Stomach smooth muscle (tissue), 2 donors: ENCODE results near the gene SEPTIN2.
"Not testable (repeated sequence)": the region's sequence is repeated elsewhere in the genome, so short reads cannot be mapped to it uniquely, and the experiment has no call there.

Experiments
- H3K27ac ChIP-seq: one replicate; pipeline ENCODE4 v1.7.0; 2013; ENCODE audit warnings: mild to moderate bottlenecking, low read length, inconsistent platforms
- H3K27me3 ChIP-seq, 2 donors: one replicate each; pipeline ENCODE4 v1.7.0; 2013; ENCODE audit warnings: low read length in 2 of 2; ENCODE audit not compliant: insufficient read depth in 2 of 2, control insufficient read depth in 1 of 2
- H3K36me3 ChIP-seq, 2 donors: one replicate each; pipeline ENCODE4 v1.7.0; 2013; ENCODE audit warnings: low read length in 2 of 2; ENCODE audit not compliant: control insufficient read depth in 2 of 2, insufficient read depth in 2 of 2
- H3K4me1 ChIP-seq: one replicate; pipeline ENCODE4 v1.7.0; 2013; ENCODE audit warnings: low read length; ENCODE audit not compliant: control insufficient read depth, insufficient read depth
- H3K4me3 ChIP-seq, 2 donors: one replicate each; pipeline ENCODE4 v1.7.0; 2013; ENCODE audit warnings: low read length in 2 of 2
- H3K9ac ChIP-seq, 2 donors: one replicate each; pipeline ENCODE4 v1.7.0; 2013; ENCODE audit warnings: low read length in 2 of 2, mild to moderate bottlenecking in 1 of 2
- H3K9me3 ChIP-seq, 2 donors: one replicate each; pipeline ENCODE4 v1.7.0; 2013; ENCODE audit warnings: low read length in 2 of 2; ENCODE audit not compliant: control insufficient read depth in 2 of 2
- donor health status: healthy.
- donor health status: Pancreatic carcinoma.

The SEPTIN2 gene

GRCh38 chr2:241386519-241386918 lies 70.8 kb downstream of the SEPTIN2 start:
- Histone ChIP-seq H3K4me1 (peaks cover 2% of the 10 kb centered on the region), H3K4me3 (no peak overlapping the region), H3K9me3 (no peaks in the 10 kb centered on the region), H3K27ac (no peak overlapping the region), H3K36me3 (peaks cover 0 to 5% of the 10 kb centered on the region in 2 donors), H3K9ac (no peak overlapping the region), H3K27me3 (no peaks in the 10 kb centered on the region)

- H3K4me1 ChIP-seq, result no peaks in the 10 kb centered on the region
- no peaks in the 10 kb centered on the region for H3K9me3 ChIP-seq
- H3K4me3 ChIP-seq, result no peak overlapping the region
- H3K36me3 ChIP-seq, result peaks cover 0 to 1% of the 10 kb centered on the region in 2 donors
- no peak overlapping the region for H3K27ac ChIP-seq
- no peaks in the 10 kb centered on the region for H3K27me3 ChIP-seq
- no peak overlapping the region for H3K9ac ChIP-seq
Observed at GRCh38 chr2:241389697-241390096, 74.0 kb downstream of the SEPTIN2 start.

DNA sequence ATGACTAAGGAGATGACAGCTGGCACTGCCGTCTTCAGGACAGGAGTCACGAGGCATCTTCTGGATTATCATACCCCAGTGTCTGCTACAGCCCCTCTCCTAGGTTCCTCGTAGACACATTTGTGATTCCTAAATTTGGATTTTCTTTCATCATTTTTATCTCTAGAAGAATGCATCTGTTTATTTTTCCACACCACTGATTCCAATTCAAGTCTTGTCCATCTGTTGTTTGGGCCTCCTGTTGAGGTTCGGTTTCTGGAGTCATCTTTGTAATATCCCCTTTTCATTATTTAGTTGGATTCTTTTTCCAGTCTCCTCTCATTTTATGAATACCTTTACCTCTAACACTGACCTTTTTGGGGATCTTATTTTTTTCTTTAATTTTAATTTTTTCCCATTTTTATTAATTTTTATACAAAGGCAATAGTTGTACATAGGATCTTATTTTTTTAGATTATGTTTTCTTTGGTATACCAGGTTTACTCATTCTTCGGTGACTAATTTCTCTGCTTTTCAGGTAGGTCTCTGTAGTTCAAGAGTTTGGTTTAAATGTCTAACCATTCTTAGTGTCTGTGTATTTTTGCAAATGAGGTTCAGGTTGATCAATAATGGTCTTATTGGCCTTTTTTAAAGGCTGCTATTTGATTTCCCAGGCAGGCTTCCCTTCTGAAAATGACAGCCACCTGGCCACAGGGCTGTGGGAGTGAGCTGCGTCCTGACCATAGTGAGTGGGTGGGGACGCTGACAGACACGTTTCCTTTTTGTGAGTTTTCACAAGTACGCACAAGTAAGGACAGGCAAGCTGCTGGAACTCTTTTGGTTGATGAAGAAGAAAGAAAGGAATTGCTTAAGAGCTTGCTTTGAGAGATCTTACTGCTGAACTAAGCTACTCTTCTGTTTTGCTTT lies 74.8 kb downstream of the SEPTIN2 start:
- H3K27ac ChIP-seq, result no peak overlapping the region
- no peaks in the 10 kb centered on the region for H3K4me1 ChIP-seq
- H3K36me3 ChIP-seq, result peaks cover 0 to 5% of the 10 kb centered on the region in 2 donors
- no peak overlapping the region for H3K4me3 ChIP-seq
- no peaks in the 10 kb centered on the region for H3K27me3 ChIP-seq
- no peaks in the 10 kb centered on the region for H3K9me3 ChIP-seq
- H3K9ac ChIP-seq, result no peak overlapping the region

DNA sequence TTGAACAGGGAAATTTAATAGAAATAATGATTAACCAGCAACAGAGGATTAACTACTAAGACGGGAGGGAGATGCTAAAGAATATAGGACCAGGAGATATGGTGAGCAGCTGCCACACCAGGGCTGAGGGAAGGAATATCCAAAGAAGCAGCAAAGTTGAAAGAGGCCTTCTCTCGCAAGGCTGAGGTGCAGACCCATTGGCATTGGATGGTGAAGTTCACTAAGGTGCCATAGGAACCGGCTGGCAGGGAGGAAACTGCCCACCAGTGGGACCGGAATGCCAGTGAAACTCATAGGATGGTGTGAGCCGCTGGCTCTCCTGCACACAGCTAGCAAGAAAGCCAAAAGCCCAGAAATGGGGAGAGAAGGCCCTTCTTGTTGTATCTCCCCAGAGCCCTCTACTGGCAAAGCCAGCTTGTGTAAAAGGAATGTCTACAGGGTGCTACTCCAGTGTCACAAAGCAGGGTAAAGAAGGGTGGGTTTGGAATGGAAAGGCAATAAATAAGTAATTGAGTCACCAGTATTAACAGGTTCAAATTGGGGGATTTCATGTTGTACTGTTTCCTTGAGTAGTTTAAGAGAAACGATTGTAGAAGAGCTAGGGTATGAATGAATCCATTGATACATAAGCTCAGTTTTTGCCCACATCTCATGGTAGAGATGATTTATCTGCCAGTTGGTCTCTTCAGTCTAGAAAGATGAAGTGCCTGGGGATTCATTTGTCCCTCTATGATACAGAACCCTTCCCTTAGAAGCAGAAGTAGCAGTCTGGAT lies 76.4 kb downstream of the SEPTIN2 start:
- Histone ChIP-seq H3K4me1 (no peaks in the 10 kb centered on the region), H3K36me3 (peaks cover 0 to 5% of the 10 kb centered on the region in 2 donors), H3K27ac (no peak overlapping the region), H3K9ac (no peak overlapping the region), H3K4me3 (no peak overlapping the region), H3K9me3 (no peaks in the 10 kb centered on the region), H3K27me3 (no peaks in the 10 kb centered on the region)

- H3K9ac ChIP-seq, H3K27ac ChIP-seq, H3K36me3 ChIP-seq, H3K9me3 ChIP-seq, H3K27me3 ChIP-seq, H3K4me1 ChIP-seq, H3K4me3 ChIP-seq: not testable (repeated sequence)
Observed at GRCh38 chr2:241392753-241393152, 77.0 kb downstream of the SEPTIN2 start.

- Histone ChIP-seq H3K4me1 (no peaks in the 10 kb centered on the region), H3K9ac (no peak overlapping the region), H3K36me3 (peaks cover 0 to 5% of the 10 kb centered on the region in 2 donors), H3K4me3 (no peak overlapping the region), H3K9me3 (no peaks in the 10 kb centered on the region), H3K27me3 (no peaks in the 10 kb centered on the region), H3K27ac (no peak overlapping the region)
Observed at GRCh38 chr2:241393524-241394196, 77.9 kb downstream of the SEPTIN2 start.

- H3K9ac ChIP-seq, H3K27me3 ChIP-seq, H3K27ac ChIP-seq, H3K9me3 ChIP-seq, H3K4me3 ChIP-seq, H3K4me1 ChIP-seq, H3K36me3 ChIP-seq: not testable (repeated sequence)
Observed at GRCh38 chr2:241396809-241397208, 81.1 kb downstream of the SEPTIN2 start.

DNA sequence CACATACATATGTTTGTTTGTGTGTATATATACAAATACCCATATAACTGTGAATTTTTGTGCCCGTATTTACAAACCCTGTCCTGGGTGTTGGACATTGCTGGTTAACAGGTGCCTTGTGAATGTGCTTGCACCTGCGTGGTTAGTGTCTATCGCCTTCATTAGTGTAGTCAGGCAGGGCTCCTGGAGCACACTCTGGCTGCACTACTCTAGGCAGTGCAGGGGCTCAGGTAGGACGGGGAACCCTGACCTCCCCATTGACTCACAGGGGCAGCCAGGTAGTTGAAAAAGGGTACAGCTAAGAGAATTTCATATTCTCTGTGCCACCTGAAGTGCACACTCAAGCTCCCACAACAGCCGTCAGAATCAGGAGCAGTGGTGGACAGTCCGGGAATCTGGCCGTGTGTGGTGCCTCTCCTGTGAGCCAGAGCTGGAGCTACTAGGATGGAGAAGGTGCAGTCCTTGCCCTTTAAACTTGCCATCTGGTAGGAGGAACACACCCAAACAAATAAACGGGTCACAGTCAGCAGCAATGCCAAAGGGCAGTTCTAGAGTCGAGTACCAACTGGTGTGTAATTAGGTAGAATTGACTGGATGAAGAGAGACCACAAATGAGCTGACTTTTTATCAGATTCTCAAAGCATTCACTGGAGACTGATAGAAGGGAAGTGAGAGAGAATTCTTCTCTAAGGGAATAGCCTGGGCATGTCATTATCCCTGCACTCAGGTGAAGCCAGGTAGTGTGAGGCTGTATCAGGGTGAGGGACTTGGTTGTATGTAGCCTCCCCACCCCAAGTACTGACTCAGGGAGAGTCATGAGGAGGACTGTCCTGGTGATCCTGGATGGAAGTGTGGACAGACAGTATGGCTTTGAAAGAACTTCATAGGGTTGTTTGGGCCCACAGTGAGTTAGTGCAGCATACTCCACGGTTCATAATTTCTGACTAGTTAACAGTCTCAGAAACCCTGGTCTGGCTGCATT lies 84.5 kb downstream of the SEPTIN2 start:
- H3K4me3 ChIP-seq, result no peak overlapping the region
- no peak overlapping the region for H3K9ac ChIP-seq
- H3K27ac ChIP-seq, result no peak overlapping the region
- H3K9me3 ChIP-seq, result no peaks in the 10 kb centered on the region
- H3K36me3 ChIP-seq, result no peaks in the 10 kb centered on the region
- H3K4me1 ChIP-seq, result no peaks in the 10 kb centered on the region
- no peaks in the 10 kb centered on the region for H3K27me3 ChIP-seq
